GM12878 (cell line): ENCODE measurements around the gene MVP.

Source experiments
- POLR2AphosphoS5 ChIP-seq: IDR thresholded peaks from 2 replicates; pipeline ENCODE4 v1.6.1; 2011; ENCODE audit warnings: mild to moderate bottlenecking, low read length, inconsistent platforms
- SMC3 ChIP-seq: IDR thresholded peaks from 2 replicates; pipeline ENCODE4 v1.6.1; 2011; ENCODE audit warnings: low read length, improper control_type of control experiment, borderline replicate concordance
- TF ChIP-seq, protein P1 (sequence below), 3 experiments: IDR thresholded peaks in 2 of 3; conservative IDR thresholded peaks in 1 of 3; 2 replicates each; pipeline ENCODE4 v1.5.1; 2011; ENCODE audit warnings: low read depth in 3 of 3, low read length in 3 of 3, mild to moderate bottlenecking in 3 of 3, control low read depth in 2 of 3, moderate library complexity in 2 of 3, inconsistent platforms in 1 of 3, mixed read lengths in 1 of 3; ENCODE audit not compliant: control insufficient read depth in 2 of 3, insufficient read depth in 1 of 3; ENCODE audit errors: extremely low read depth in 1 of 3

DNA sequence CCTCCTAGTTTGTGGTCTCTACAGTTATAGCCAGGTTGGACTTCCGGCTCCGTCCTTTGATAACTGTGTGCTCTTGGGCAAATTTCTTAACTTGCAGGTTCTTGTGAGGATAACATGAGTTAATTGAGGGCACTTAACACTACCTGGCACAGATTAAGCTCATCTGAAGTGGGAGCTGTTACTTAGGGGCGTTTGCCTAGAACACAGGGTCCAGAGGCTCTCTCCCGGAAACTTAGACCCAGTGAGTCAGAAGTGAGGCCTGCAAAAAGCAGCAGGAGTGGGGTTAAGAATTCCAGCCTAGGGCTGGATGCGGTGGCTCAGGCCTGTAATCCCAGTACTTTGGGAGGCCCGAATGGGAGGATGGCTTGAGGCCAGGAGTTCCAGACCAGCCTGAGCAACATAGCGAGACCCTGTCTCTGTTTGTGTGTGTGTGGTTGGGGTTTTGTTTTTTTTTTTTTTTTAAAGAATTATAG lies 1.4 kb downstream of the MVP start:
- TF ChIP-seq, protein P1, sequence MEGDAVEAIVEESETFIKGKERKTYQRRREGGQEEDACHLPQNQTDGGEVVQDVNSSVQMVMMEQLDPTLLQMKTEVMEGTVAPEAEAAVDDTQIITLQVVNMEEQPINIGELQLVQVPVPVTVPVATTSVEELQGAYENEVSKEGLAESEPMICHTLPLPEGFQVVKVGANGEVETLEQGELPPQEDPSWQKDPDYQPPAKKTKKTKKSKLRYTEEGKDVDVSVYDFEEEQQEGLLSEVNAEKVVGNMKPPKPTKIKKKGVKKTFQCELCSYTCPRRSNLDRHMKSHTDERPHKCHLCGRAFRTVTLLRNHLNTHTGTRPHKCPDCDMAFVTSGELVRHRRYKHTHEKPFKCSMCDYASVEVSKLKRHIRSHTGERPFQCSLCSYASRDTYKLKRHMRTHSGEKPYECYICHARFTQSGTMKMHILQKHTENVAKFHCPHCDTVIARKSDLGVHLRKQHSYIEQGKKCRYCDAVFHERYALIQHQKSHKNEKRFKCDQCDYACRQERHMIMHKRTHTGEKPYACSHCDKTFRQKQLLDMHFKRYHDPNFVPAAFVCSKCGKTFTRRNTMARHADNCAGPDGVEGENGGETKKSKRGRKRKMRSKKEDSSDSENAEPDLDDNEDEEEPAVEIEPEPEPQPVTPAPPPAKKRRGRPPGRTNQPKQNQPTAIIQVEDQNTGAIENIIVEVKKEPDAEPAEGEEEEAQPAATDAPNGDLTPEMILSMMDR (IDR thresholded peaks at IDR 0.05 in 2 of 3, conservative IDR thresholded peaks at IDR 0.05 in 1 of 3; ENCODE audit: control insufficient read depth in 2 of 3, extremely low read depth in 1 of 3, insufficient read depth in 1 of 3, low read depth in 3 of 3, low read length in 3 of 3): no peak
- TF ChIP-seq POLR2AphosphoS5 (no peak), SMC3 (no peak)
